Diencephalon (tissue), 1 donor: Measurements from ENCODE around the gene LAMTOR5. TPM values are rescaled to one million over a fixed set of nuclear protein-coding genes. Genes with fewer than 3 reads are reported as not detected.

Source experiments
- total RNA-seq: library from RNA; depleted of rRNA; stranded (reverse); fragments of >200 nt; gene quantifications from one replicate; pipeline ENCODE4 v1.2.3, GENCODE V29; 2014

Gene LAMTOR5
- total RNA-seq: 56.3 TPM

DNA sequence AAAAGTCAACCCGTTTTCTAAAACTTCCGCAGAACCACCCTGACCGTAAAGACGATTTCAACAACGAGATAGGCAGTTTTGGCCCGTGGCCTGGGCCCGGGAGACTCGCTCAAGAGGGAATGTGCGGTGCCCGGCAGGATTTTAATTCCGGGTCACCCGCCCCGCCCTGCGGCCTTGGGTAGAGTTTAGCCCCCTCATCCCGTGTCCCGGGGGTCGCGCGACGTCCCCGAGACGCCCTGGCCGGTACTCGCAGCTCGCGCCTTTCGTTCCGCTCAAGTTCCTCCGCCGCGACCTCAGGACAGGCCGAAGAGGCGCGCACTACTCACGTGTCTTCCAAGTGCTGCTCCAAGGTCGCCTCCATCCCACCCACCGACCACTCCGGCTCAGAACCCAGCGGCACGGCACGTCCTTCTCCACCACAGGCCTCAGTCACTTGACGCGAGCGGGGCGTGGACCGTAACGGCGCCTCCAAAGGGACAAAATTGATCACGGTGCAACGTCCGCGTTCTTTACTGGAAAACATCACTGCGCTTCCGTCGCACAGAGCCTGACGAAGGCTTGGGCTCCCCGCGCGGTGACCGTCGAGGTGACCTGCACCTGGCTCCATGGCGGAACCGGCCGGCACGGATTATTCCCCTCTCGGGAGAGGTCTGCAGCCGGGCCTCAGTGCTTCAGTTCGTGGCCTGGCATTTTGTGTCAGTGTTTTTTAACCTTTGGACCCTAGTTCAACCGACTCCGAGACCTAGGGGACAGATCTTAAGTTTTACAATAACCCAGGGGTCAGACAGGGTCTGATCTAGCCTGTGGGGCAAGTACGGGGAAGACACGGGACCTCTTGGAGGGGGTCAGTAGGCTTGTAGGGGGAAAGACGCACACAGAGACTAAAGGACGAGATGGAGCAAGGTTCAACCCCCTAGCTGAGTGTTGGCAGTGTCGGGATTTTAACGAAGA is at the start of gene LAMTOR5:
Gene LAMTOR5, minus strand, starts transcription at position 435 of the 951 bp plus-strand sequence. Its CDS starts 74 bp downstream, at position 361.

GRCh38 chr1:110450929-110451328 is 43.4 kb upstream of the LAMTOR5 start, which contains the start of gene PROK1:
Gene PROK1, plus strand, starts transcription at chr1:110451149. Its CDS starts 68 bp downstream, at chr1:110451217.

GRCh38 chr1:110390692-110391245 is 16.7 kb downstream of the LAMTOR5 start, which contains the start of gene SLC16A4:
Gene SLC16A4, minus strand, starts transcription at chr1:110391026. Its CDS starts 1,703 bp downstream, at chr1:110389323.

Other genes with a start within 250 kb of the LAMTOR5 start
- 17.5 TPM for gene KCNC4, start 197.4 kb downstream of the LAMTOR5 start, total RNA-seq
- gene RBM15, start 68.3 kb downstream of the LAMTOR5 start, total RNA-seq: 42.4 TPM
- 5.8 TPM for gene SLC16A4, start 16.7 kb downstream of the LAMTOR5 start, total RNA-seq
- not detected for gene PROK1, start 43.5 kb upstream of the LAMTOR5 start, total RNA-seq
- not detected for gene KCNA10, start 111.5 kb upstream of the LAMTOR5 start, total RNA-seq
- gene KCNA2, start 198.7 kb upstream of the LAMTOR5 start, total RNA-seq: 14.1 TPM